Hepatocyte (in vitro differentiated cells): ENCODE results near the gene CCDC61. TPM values are rescaled to one million over a fixed set of nuclear protein-coding genes. Genes with fewer than 3 reads are reported as not detected.

Experiments used
- DNase-seq: peaks from one replicate; pipeline ENCODE4 v3.0.0-alpha.2; 2016; ENCODE audit warnings: low spot score
- H2AFZ ChIP-seq: fragments of 200-600 bp; sonication (generic); 2 replicates; pipeline ENCODE4 v1.6.0; 2016; ENCODE audit warnings: antibody characterized with exemption, mild to moderate bottlenecking
- H3K27ac ChIP-seq: fragments of 200-600 bp; sonication (generic); 2 replicates; pipeline ENCODE4 v1.5.1; 2016; ENCODE audit warnings: mild to moderate bottlenecking
- H3K27me3 ChIP-seq: fragments of 200-600 bp; sonication (generic); 2 replicates; pipeline ENCODE4 v1.6.1; 2016
- H3K36me3 ChIP-seq: fragments of 200-600 bp; sonication (generic); replicated peaks from 2 replicates; pipeline ENCODE4 v1.5.1; 2016; ENCODE audit warnings: low read depth; ENCODE audit not compliant: insufficient read depth
- H3K4me1 ChIP-seq: fragments of 200-600 bp; sonication (generic); 2 replicates; pipeline ENCODE4 v1.5.1; 2016; ENCODE audit warnings: mild to moderate bottlenecking, moderate library complexity; ENCODE audit not compliant: insufficient read depth
- H3K4me2 ChIP-seq: fragments of 200-600 bp; sonication (generic); 2 replicates; pipeline ENCODE4 v1.6.0; 2016
- H3K4me3 ChIP-seq: fragments of 200-600 bp; sonication (generic); 2 replicates; pipeline ENCODE4 v1.5.1; 2016; ENCODE audit warnings: mild to moderate bottlenecking
- H3K79me2 ChIP-seq: fragments of 200-600 bp; sonication (generic); 2 replicates; pipeline ENCODE4 v1.6.0; 2017; ENCODE audit warnings: mild to moderate bottlenecking
- H3K9me2 ChIP-seq: fragments of 200-600 bp; sonication (generic); replicated peaks from 2 replicates; pipeline ENCODE4 v1.6.0; 2017; ENCODE audit warnings: mild to moderate bottlenecking; ENCODE audit not compliant: insufficient read depth
- H3K9me3 ChIP-seq: fragments of 200-600 bp; sonication (generic); 2 replicates; pipeline ENCODE4 v1.5.1; 2016; ENCODE audit warnings: low read depth, mild to moderate bottlenecking
- H4K20me1 ChIP-seq: fragments of 200-600 bp; sonication (generic); 2 replicates; pipeline ENCODE4 v1.6.0; 2016; ENCODE audit warnings: mild to moderate bottlenecking; ENCODE audit not compliant: insufficient read depth, poor library complexity, severe bottlenecking
- EZH2 ChIP-seq: fragments of 200-600 bp; sonication (generic); IDR thresholded peaks from 2 replicates; pipeline ENCODE4 v1.6.1; 2016; ENCODE audit warnings: antibody characterized with exemption, mild to moderate bottlenecking, borderline replicate concordance
- EZH2phosphoT487 ChIP-seq: fragments of 200-600 bp; sonication (generic); IDR thresholded peaks from one replicate; pipeline ENCODE4 v1.6.1; 2018; ENCODE audit warnings: antibody characterized with exemption, mild to moderate bottlenecking, low read depth, moderate library complexity; ENCODE audit not compliant: unreplicated experiment, severe bottlenecking
- WGBS: methylation state at CpG from one replicate; pipeline ENCODE4 v1.1.6; 2016; ENCODE audit warnings: low lambda C conversion rate; ENCODE audit errors: missing lambda C conversion rate; 5-methylcytosine and 5-hydroxymethylcytosine counted together
- polyA plus RNA-seq: library from polyadenylated mRNA; unstranded; fragments of >200 nt; fragmentation: Nextera tagmentation; extraction: Ambion mirVana; gene quantifications from 2 replicates; pipeline ENCODE4 v1.2.1, GENCODE V29; 2016
- total RNA-seq: library from RNA; depleted of rRNA; stranded (reverse); fragments of >200 nt; gene quantifications from 2 replicates; pipeline ENCODE4 v1.2.3, GENCODE V29; 2014
- TF ChIP-seq, protein P1 (sequence below): fragments of 200-600 bp; sonication (generic); IDR thresholded peaks from 2 replicates; pipeline ENCODE4 v1.5.1; 2016; ENCODE audit warnings: antibody characterized with exemption, mild to moderate bottlenecking; ENCODE audit not compliant: poor library complexity

The CCDC61 gene
- total and polyA plus RNA-seq, 2 experiments from 2014 or later: 3.6 to 7.3 TPM

DNA sequence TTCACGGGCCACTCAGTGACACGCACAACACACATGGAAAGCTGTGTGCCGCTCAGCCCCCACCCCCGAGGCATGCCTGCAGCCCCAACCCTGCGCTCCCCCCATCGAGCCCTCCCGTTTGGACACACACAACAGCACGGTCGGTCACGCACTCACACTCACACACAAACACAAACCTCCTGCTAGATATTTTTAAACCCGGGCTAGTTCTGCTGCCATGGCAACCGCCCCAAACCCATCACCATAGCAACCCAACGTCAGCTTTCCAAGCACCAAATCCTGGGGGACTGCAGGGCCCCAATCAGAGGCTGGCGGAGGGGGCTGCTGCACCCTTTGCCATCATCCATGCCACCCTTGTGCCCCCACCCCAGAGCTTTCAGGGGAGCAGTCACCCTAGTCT lies 19.1 kb upstream of the CCDC61 start:
- no peaks in the 10 kb centered on the region for H3K79me2 ChIP-seq
- H3K9me2 ChIP-seq: no peaks in the 10 kb centered on the region
- no peak overlapping the region for H3K4me2 ChIP-seq
- H2AFZ ChIP-seq: no peak overlapping the region
- DNase-seq: no peak
- H3K9me3 ChIP-seq: no peaks in the 10 kb centered on the region
- no peaks in the 10 kb centered on the region for H3K36me3 ChIP-seq
- peaks cover 40% of the 10 kb centered on the region for H3K27me3 ChIP-seq
- no peaks in the 10 kb centered on the region for H4K20me1 ChIP-seq
- H3K4me1 ChIP-seq: no peaks in the 10 kb centered on the region
- no peak overlapping the region for H3K27ac ChIP-seq
- TF ChIP-seq, protein P1, sequence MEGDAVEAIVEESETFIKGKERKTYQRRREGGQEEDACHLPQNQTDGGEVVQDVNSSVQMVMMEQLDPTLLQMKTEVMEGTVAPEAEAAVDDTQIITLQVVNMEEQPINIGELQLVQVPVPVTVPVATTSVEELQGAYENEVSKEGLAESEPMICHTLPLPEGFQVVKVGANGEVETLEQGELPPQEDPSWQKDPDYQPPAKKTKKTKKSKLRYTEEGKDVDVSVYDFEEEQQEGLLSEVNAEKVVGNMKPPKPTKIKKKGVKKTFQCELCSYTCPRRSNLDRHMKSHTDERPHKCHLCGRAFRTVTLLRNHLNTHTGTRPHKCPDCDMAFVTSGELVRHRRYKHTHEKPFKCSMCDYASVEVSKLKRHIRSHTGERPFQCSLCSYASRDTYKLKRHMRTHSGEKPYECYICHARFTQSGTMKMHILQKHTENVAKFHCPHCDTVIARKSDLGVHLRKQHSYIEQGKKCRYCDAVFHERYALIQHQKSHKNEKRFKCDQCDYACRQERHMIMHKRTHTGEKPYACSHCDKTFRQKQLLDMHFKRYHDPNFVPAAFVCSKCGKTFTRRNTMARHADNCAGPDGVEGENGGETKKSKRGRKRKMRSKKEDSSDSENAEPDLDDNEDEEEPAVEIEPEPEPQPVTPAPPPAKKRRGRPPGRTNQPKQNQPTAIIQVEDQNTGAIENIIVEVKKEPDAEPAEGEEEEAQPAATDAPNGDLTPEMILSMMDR: no peak
- TF ChIP-seq EZH2phosphoT487 (no peak), EZH2 (no peak)
- WGBS: 73% methylated on average over 14 of the region's 14 CpGs
- no peak overlapping the region for H3K4me3 ChIP-seq

DNA sequence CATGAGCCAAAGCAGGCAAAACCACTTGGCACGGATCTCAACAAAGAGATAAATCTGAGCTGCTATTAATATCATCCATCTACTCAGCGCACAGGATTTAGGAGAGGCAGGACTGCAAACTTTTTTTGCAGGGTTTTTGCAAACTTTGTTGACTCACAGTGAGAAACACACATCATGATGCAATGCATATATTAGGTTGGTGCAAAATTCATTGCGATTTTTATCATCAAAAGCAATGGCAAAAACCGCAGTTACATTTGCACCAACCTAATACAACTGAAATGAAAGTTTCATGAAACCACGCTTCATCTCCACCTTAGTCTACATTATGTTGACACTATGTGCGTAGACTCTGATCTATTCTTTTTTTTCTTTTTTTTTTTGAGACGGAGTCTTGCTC lies 17.1 kb upstream of the CCDC61 start:
- Histone ChIP-seq H3K27me3 (peaks cover 20% of the 10 kb centered on the region), H4K20me1 (no peaks in the 10 kb centered on the region), H3K9me3 (no peaks in the 10 kb centered on the region), H3K79me2 (no peaks in the 10 kb centered on the region), H3K4me1 (no peaks in the 10 kb centered on the region), H3K4me2 (no peak overlapping the region), H3K36me3 (no peaks in the 10 kb centered on the region), H3K9me2 (no peaks in the 10 kb centered on the region), H3K27ac (no peak overlapping the region), H3K4me3 (no peak overlapping the region), H2AFZ (no peak overlapping the region)
- no peak for TF ChIP-seq EZH2phosphoT487
- TF ChIP-seq, protein P1: no peak
- no peak for TF ChIP-seq EZH2
- WGBS: 82% methylated on average over 7 of the region's 7 CpGs
- DNase-seq: no peak

DNA sequence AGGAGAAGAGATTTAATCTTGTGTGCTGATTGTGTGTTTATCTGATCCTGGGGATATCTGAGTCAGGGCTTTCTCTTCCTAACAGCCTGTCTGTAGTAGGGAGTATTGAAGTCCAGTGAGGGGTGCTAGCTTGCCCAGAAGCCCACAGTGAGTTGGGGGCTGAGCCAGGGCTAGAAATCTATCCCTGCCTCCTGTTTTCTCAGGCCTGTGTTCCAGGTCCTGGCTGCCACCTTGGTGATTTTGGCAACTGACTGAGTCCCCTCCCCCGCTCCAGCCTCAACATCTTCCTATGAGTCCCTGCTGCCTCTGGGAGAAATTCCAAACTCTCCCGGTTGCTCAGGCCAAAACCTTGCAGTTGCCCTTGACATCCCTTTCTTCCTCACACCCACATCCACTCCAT lies 13.9 kb upstream of the CCDC61 start:
- no peak for DNase-seq
- no peak overlapping the region for H3K27ac ChIP-seq
- H3K36me3 ChIP-seq: no peaks in the 10 kb centered on the region
- no peaks in the 10 kb centered on the region for H3K9me3 ChIP-seq
- no peaks in the 10 kb centered on the region for H4K20me1 ChIP-seq
- no peaks in the 10 kb centered on the region for H3K79me2 ChIP-seq
- H3K4me2 ChIP-seq: no peak overlapping the region
- H3K4me3 ChIP-seq: no peak overlapping the region
- H3K4me1 ChIP-seq: no peaks in the 10 kb centered on the region
- no peak overlapping the region for H2AFZ ChIP-seq
- H3K27me3 ChIP-seq: no peaks in the 10 kb centered on the region
- no peaks in the 10 kb centered on the region for H3K9me2 ChIP-seq
- TF ChIP-seq, protein P1: no peak
- no peak for TF ChIP-seq EZH2phosphoT487
- no peak for TF ChIP-seq EZH2
- 54% methylated on average over 2 of the region's 2 CpGs for WGBS

DNA sequence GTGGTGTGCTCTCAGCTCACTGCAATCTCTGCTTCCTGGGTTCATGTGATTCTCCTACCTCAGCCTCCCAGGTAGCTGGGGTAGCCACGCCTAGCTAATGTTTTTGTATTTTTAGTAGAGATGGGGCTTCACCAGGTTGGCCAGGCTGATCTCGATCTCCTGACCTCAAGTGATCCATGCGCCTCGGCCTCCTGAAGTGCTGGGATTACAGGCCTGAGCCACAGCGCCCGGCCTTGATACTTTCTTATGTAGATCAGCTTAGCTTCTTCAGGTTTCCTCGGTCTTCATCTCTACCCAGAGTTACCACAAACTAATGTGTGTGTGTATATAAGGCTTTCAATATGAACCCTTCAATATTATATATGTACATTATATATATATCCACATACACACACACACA lies 9.9 kb upstream of the CCDC61 start:
- Histone ChIP-seq H3K79me2 (no peaks in the 10 kb centered on the region), H4K20me1 (no peaks in the 10 kb centered on the region), H3K27me3 (no peaks in the 10 kb centered on the region), H3K4me2 (no peak overlapping the region), H3K36me3 (no peaks in the 10 kb centered on the region), H3K9me2 (no peaks in the 10 kb centered on the region), H3K27ac (no peak overlapping the region), H3K9me3 (no peaks in the 10 kb centered on the region), H3K4me1 (no peaks in the 10 kb centered on the region), H3K4me3 (no peak overlapping the region), H2AFZ (no peak overlapping the region)
- TF ChIP-seq EZH2phosphoT487 (no peak), EZH2 (no peak)
- TF ChIP-seq, protein P1: no peak
- DNase-seq: no peak
- WGBS: 89% methylated on average over 7 of the region's 7 CpGs
